Neuronal stem cell (in vitro differentiated cells): ENCODE results near the gene PLD1.

Experiments used
- DNase-seq: peaks from one replicate; pipeline ENCODE4 v3.0.0-alpha.2; 2013; ENCODE audit warnings: low spot score
- H2AFZ ChIP-seq: one replicate; pipeline ENCODE4 v1.6.1; 2013; ENCODE audit warnings: mild to moderate bottlenecking, low read length, inconsistent platforms
- H2AK5ac ChIP-seq: 2 replicates; pipeline ENCODE4 v1.6.1; 2013; ENCODE audit warnings: low read depth, mild to moderate bottlenecking, inconsistent platforms, low read length, moderate library complexity, mixed read lengths
- H2BK120ac ChIP-seq: 2 replicates; pipeline ENCODE4 v1.6.1; 2013; ENCODE audit warnings: low read depth, mild to moderate bottlenecking, inconsistent platforms, low read length, moderate library complexity, mixed read lengths
- H2BK12ac ChIP-seq: one replicate; pipeline ENCODE4 v1.6.1; 2013; ENCODE audit warnings: low read length, inconsistent platforms
- H2BK15ac ChIP-seq: 2 replicates; pipeline ENCODE4 v1.6.1; 2013; ENCODE audit warnings: mild to moderate bottlenecking, low read length, inconsistent platforms, mixed read lengths
- H2BK5ac ChIP-seq: one replicate; pipeline ENCODE4 v1.6.1; 2013; ENCODE audit warnings: inconsistent platforms, mild to moderate bottlenecking, low read length, moderate library complexity
- H3K14ac ChIP-seq: one replicate; pipeline ENCODE4 v1.6.1; 2013; ENCODE audit warnings: low read length, inconsistent platforms
- H3K18ac ChIP-seq: 2 replicates; pipeline ENCODE4 v1.6.1; 2013; ENCODE audit warnings: low read length, inconsistent platforms
- H3K23ac ChIP-seq: 2 replicates; pipeline ENCODE4 v1.6.1; 2013; ENCODE audit warnings: low read depth, mild to moderate bottlenecking, mixed read lengths, low read length, inconsistent platforms; ENCODE audit not compliant: poor library complexity
- H3K27ac ChIP-seq: replicated peaks from 3 replicates; pipeline ENCODE4 v1.5.1; 2013; ENCODE audit warnings: low read length, inconsistent platforms
- H3K27me3 ChIP-seq, 3 experiments: 2 replicates each; pipeline ENCODE4 v1.6.1; 2013; ENCODE audit warnings: low read length in 3 of 3, mild to moderate bottlenecking in 2 of 3, inconsistent platforms in 1 of 3, low read depth in 1 of 3, mixed read lengths in 1 of 3, moderate library complexity in 1 of 3; ENCODE audit not compliant: control insufficient read depth in 3 of 3, insufficient read depth in 3 of 3
- H3K36me3 ChIP-seq, 2 donors: replicated peaks in 1 of 2; 2 replicates each; pipeline ENCODE4 v1.6.1; 2013; ENCODE audit warnings: low read length in 2 of 2; ENCODE audit not compliant: control insufficient read depth in 2 of 2, insufficient read depth in 2 of 2
- H3K4ac ChIP-seq: 2 replicates; pipeline ENCODE4 v1.6.1; 2013; ENCODE audit warnings: inconsistent platforms, mild to moderate bottlenecking, low read length, moderate library complexity
- H3K4me1 ChIP-seq, 2 donors: 1 replicate in 1 of 2; 2 replicates in 1 of 2; pipeline ENCODE4 v1.6.1; 2013; ENCODE audit warnings: low read length in 2 of 2, low read depth in 1 of 2; ENCODE audit not compliant: control insufficient read depth in 2 of 2, insufficient read depth in 1 of 2
- H3K4me2 ChIP-seq: one replicate; pipeline ENCODE4 v1.6.1; 2013; ENCODE audit warnings: mild to moderate bottlenecking, low read length, inconsistent platforms; ENCODE audit not compliant: insufficient read depth, poor library complexity, severe bottlenecking
- H3K4me3 ChIP-seq, 2 donors: 2 replicates each; pipeline ENCODE4 v1.5.1; 2013; ENCODE audit warnings: low read length in 2 of 2, mild to moderate bottlenecking in 2 of 2, inconsistent platforms in 1 of 2, moderate library complexity in 1 of 2
- H3K79me1 ChIP-seq: one replicate; pipeline ENCODE4 v1.6.1; 2013; ENCODE audit warnings: low read depth, mild to moderate bottlenecking, inconsistent platforms, low read length, moderate library complexity
- H3K9ac ChIP-seq: one replicate; pipeline ENCODE4 v1.6.1; 2013; ENCODE audit warnings: mild to moderate bottlenecking, low read depth, low read length, inconsistent platforms; ENCODE audit not compliant: poor library complexity
- H3K9me3 ChIP-seq, 2 donors: replicated peaks in 1 of 2; 2 replicates each; pipeline versions ENCODE3 to v1.6.1; 2013; ENCODE audit warnings: low read length in 2 of 2, mild to moderate bottlenecking in 2 of 2, inconsistent platforms in 1 of 2, low read depth in 1 of 2, mixed read lengths in 1 of 2, moderate library complexity in 1 of 2; ENCODE audit not compliant: control insufficient read depth in 2 of 2, insufficient read depth in 1 of 2
- H4K8ac ChIP-seq: one replicate; pipeline ENCODE4 v1.6.1; 2013; ENCODE audit warnings: low read depth, mild to moderate bottlenecking, inconsistent platforms, low read length, moderate library complexity
- H4K91ac ChIP-seq: one replicate; pipeline ENCODE4 v1.6.1; 2013; ENCODE audit warnings: low read length, low read depth, mild to moderate bottlenecking, inconsistent platforms; ENCODE audit not compliant: poor library complexity
- WGBS, 2 donors: extraction: QIAGEN DNeasy Blood & Tissue Kit; methylation state at CpG; one replicate each; pipeline ENCODE4 v1.1.7; 2013; ENCODE audit warnings: missing lambda C conversion rate in 2 of 2, mixed read lengths in 1 of 2; ENCODE audit not compliant: insufficient read length in 2 of 2, insufficient replicate concordance in 1 of 2; ENCODE audit errors: extremely low coverage in 2 of 2; 5-methylcytosine and 5-hydroxymethylcytosine counted together

PLD1 gene

DNA sequence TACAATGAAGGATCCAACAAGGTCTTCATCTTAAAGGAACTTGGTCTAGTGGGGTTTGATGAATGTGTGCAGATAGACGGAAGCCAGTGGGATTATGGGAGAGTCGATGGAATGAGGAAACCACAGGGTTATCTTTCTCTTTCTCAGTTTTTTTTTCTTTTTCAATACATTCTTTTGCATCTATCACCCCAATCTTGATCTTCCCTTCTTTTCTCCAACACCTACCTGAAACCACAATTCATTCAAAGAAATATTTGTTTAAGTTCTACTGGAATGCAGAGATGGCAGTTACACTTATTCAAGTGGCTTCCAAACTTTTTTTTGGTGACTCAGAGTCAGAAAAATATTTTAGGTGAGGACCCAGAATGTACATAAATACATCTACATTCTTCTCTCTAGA is 34.6 kb upstream of the PLD1 start:
- H3K4ac ChIP-seq, result no peak overlapping the region
- H2AK5ac ChIP-seq, result no peak overlapping the region

DNA sequence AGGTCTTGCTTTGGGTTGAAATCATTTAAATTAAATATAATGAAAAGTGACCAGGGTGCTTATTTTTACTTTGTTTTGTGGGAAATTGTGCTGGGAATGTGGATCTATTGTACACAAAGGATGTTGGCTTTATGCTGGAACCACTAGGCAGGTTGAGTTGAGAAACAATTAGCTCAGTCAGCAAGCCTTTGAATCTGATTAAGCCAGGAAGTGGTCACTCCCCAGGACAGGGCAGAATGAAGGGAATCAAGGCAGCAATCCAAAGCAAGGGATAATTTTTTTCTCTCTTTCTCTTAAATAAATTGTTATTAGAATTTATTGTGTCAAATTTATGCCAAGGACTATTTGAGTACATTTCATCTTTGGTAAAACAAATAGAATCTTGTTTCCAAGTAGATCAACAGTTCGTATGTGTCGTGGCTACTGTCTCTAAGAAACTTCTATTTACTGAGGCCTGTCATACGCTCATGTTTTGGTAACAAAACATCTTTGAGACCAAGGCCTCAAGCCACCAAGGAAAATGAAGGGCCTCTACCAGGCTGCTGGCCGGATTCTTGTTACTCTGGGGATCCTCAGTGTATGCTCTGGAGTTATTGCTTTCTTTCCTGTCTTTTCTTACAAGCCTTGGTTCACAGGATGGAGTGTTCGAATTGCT is 32.7 kb upstream of the PLD1 start, which contains the start of gene TMEM212:
Gene TMEM212 (plus strand): TSS at position 486 of the 655 bp plus-strand sequence. CDS start 35 bp downstream, at position 521.
- H3K9ac ChIP-seq, result no peak within 1 kb of the TSS
- no peaks in the 10 kb centered on the region for H3K27me3 ChIP-seq
- H2BK120ac ChIP-seq, result no peak within 1 kb of the TSS
- WGBS, 2 donors, result no CpG with 5 or more reads among the region's 5 CpGs
- H2BK15ac ChIP-seq, result no peak within 1 kb of the TSS
- H3K14ac ChIP-seq, result no peak within 1 kb of the TSS
- H3K9me3 ChIP-seq, result no peaks in the 10 kb centered on the region
- DNase-seq, result no peak
- no peak within 1 kb of the TSS for H3K4me2 ChIP-seq
- H3K18ac ChIP-seq, result no peak within 1 kb of the TSS
- H4K8ac ChIP-seq, result no peak within 1 kb of the TSS
- H4K91ac ChIP-seq, result no peak within 1 kb of the TSS
- no peak within 1 kb of the TSS for H3K4ac ChIP-seq
- peak within 1 kb of the TSS; percentile 48 for H3K27ac ChIP-seq
- peak within 1 kb of the TSS; percentile 38 for H2AK5ac ChIP-seq
- H2BK12ac ChIP-seq, result no peak within 1 kb of the TSS
- no peak within 1 kb of the TSS for H3K4me3 ChIP-seq
- peaks cover 5 to 32% of the 10 kb centered on the region in 2 donors for H3K4me1 ChIP-seq
- no peaks in the 10 kb centered on the region for H3K36me3 ChIP-seq
- H3K79me1 ChIP-seq, result no peaks in the 10 kb centered on the region
- no peak within 1 kb of the TSS for H2BK5ac ChIP-seq
- H3K23ac ChIP-seq, result no peak within 1 kb of the TSS
- H2AFZ ChIP-seq, result peak within 1 kb of the TSS; percentile 71

More for the DNA sequence above, 34.6 kb upstream of the PLD1 start:
- Histone ChIP-seq H3K23ac (no peak overlapping the region), H4K8ac (no peak overlapping the region), H3K4me2 (no peak overlapping the region), H3K27me3 (no peaks in the 10 kb centered on the region), H4K91ac (no peak overlapping the region), H3K79me1 (no peaks in the 10 kb centered on the region), H2AFZ (no peak overlapping the region), H3K18ac (no peak overlapping the region), H2BK120ac (no peak overlapping the region), H3K4me3 (no peak overlapping the region), H2BK12ac (no peak overlapping the region), H2BK5ac (no peak overlapping the region), H3K14ac (no peak overlapping the region), H3K4me1 (peaks cover 3 to 26% of the 10 kb centered on the region in 2 donors), H3K9me3 (no peaks in the 10 kb centered on the region), H2BK15ac (no peak overlapping the region), H3K27ac (no peak overlapping the region), H3K36me3 (no peaks in the 10 kb centered on the region), H3K9ac (no peak overlapping the region)
- DNase-seq, result no peak
- no CpG with 5 or more reads among the region's 2 CpGs for WGBS, 2 donors

DNA sequence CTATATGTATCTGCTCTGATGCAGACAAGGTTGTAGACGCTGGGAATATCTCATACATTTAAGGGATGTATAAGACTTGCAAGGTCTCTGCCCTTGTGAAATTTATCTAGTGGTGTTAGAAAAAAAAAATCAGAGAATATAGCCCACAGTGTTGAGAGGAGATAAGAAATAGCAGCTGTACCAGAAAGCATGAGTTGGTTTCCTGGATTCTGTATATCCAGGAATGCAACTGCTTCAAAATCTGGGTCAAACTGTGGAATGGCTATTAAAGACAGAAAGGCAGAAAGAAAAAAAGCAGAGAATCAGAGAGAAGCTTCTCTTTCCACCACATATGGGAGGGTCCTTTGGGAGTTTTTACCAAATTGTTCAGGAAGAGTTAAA is 31.3 kb upstream of the PLD1 start:
- Histone ChIP-seq H3K27ac (no peak overlapping the region), H2BK5ac (no peak overlapping the region), H3K79me1 (no peaks in the 10 kb centered on the region), H2AFZ (peak overlapping the region; percentile 50), H2BK12ac (no peak overlapping the region), H3K4me3 (no peak overlapping the region), H4K91ac (no peak overlapping the region), H3K9me3 (no peaks in the 10 kb centered on the region), H3K27me3 (no peaks in the 10 kb centered on the region), H2BK15ac (no peak overlapping the region), H3K36me3 (no peaks in the 10 kb centered on the region), H3K23ac (no peak overlapping the region), H3K4me1 (peaks cover 5 to 32% of the 10 kb centered on the region in 2 donors), H3K4me2 (no peak overlapping the region), H3K4ac (no peak overlapping the region), H2AK5ac (no peak overlapping the region), H3K9ac (no peak overlapping the region), H3K18ac (no peak overlapping the region), H3K14ac (no peak overlapping the region), H2BK120ac (no peak overlapping the region), H4K8ac (no peak overlapping the region)
- DNase-seq, result no peak
- no CpG with 5 or more reads among the region's 1 CpG for WGBS, 2 donors

DNA sequence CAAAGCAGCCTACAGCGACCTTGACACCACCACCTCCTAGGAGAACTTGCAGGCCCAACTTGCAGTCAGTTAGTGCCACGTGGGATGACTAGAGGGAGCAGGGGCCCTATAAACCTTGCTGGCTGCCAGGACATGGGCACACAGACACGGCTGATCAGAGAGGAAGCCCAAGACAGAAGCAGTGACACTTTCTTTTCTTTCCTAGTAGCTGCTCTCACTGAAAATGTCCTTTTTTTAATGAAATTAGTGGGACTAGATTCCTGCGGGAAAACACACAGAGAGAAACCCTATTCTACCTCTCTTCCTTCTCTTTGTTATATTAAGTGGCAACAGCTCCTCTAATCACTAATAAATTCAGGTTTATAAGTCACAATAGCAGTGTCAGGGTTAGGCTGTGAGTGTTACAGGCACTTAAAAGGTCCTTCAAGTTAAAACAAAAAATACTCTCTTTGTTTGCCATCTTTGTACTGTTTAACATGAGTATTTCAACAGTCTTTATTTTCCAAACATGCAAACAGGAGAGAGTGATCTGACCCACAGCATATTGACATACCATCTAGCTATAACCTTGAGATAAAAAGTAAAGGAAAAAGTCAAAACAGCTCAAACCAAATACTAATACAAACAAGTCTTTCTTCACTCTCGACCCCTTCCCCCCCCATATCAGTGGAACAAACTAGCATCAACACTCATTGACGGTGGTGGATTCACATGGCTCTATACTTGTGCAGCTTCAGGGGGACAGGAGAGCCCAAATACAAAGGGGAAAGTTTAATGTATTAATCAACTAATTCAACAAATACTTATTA is 30.7 kb upstream of the PLD1 start:
- Histone ChIP-seq H3K9ac (no peak overlapping the region), H3K27ac (no peak overlapping the region), H2BK120ac (no peak overlapping the region), H3K4me2 (no peak overlapping the region), H4K91ac (no peak overlapping the region), H3K36me3 (no peaks in the 10 kb centered on the region), H2BK12ac (no peak overlapping the region), H2AK5ac (no peak overlapping the region), H3K18ac (no peak overlapping the region), H3K79me1 (no peaks in the 10 kb centered on the region), H2BK15ac (peak overlapping the region; percentile 11), H2AFZ (peak overlapping the region; percentile 50), H4K8ac (no peak overlapping the region), H2BK5ac (no peak overlapping the region), H3K14ac (no peak overlapping the region), H3K9me3 (no peaks in the 10 kb centered on the region), H3K4ac (no peak overlapping the region), H3K4me1 (peaks cover 5 to 32% of the 10 kb centered on the region in 2 donors), H3K4me3 (no peak overlapping the region), H3K23ac (no peak overlapping the region), H3K27me3 (no peaks in the 10 kb centered on the region)
- no peak for DNase-seq
- WGBS, 2 donors, result no CpG with 5 or more reads among the region's 6 CpGs
